Left ventricle myocardium inferior (tissue), 1 donor: ENCODE measurements around the gene MYT1. TPM values are rescaled to one million over a fixed set of nuclear protein-coding genes. Genes with fewer than 3 reads are reported as not detected.

Source experiments
- DNase-seq: peaks from one replicate; pipeline ENCODE4 v3.0.0-alpha.2; 2020
- H3K27ac ChIP-seq: fragments of 200-600 bp; replicated peaks from 2 replicates; pipeline ENCODE4 v1.8.0; 2021
- H3K27me3 ChIP-seq: fragments of 200-600 bp; 2 replicates; pipeline ENCODE4 v1.8.0; 2021; ENCODE audit warnings: low read depth
- H3K36me3 ChIP-seq: fragments of 200-600 bp; 2 replicates; pipeline ENCODE4 v1.8.0; 2021
- H3K4me1 ChIP-seq: fragments of 200-600 bp; 2 replicates; pipeline ENCODE4 v1.8.0; 2021
- H3K4me3 ChIP-seq: fragments of 200-600 bp; 2 replicates; pipeline ENCODE4 v1.8.0; 2021; ENCODE audit warnings: mild to moderate bottlenecking, moderate library complexity
- H3K9me3 ChIP-seq: fragments of 200-600 bp; replicated peaks from 2 replicates; pipeline ENCODE4 v1.8.0; 2021
- CTCF ChIP-seq: fragments of 200-600 bp; IDR thresholded peaks from 2 replicates; pipeline ENCODE4 v1.8.0; 2021; ENCODE audit warnings: antibody characterized with exemption, mild to moderate bottlenecking, borderline replicate concordance
- intact Hi-C: fragments of 100-400 bp; cut with micrococcal nuclease; formaldehyde crosslinking; loops from one replicate; pipeline ENCODE4 v1.11.0; 2022
- total RNA-seq: library from RNA; stranded (reverse); fragmentation: NEBNext Ultra II Directional; extraction: Animal tissue kit (Norgen Biotek cat#: 25700); gene quantifications from one replicate; pipeline ENCODE4 v1.2.1, GENCODE V29; 2021
- donor health status: DM: no; HTN: yes; CAD: no; lungs with severe emphysema.

The MYT1 gene
- total RNA-seq, 1 donor from 2014 or later: 0.11 TPM

- TF ChIP-seq CTCF: no peak
- DNase-seq: no peak
- H3K4me1 ChIP-seq: peaks cover 26% of the 10 kb centered on the region
- H3K9me3 ChIP-seq: no peaks in the 10 kb centered on the region
- intact Hi-C loops: no loop called here
- H3K4me3 ChIP-seq: no peak overlapping the region
- H3K27me3 ChIP-seq: peaks cover 18% of the 10 kb centered on the region
- H3K36me3 ChIP-seq: no peaks in the 10 kb centered on the region
- no peak overlapping the region for H3K27ac ChIP-seq
These were observed 44.9 kb downstream of the MYT1 start for GRCh38 chr20:64209148-64209547.

GRCh38 chr20:64210656-64211369 is 46.6 kb downstream of the MYT1 start:
- no peaks in the 10 kb centered on the region for H3K36me3 ChIP-seq
- peaks cover 1% of the 10 kb centered on the region for H3K27me3 ChIP-seq
- peaks cover 42% of the 10 kb centered on the region for H3K4me1 ChIP-seq
- intact Hi-C loops: no loop called here
- H3K27ac ChIP-seq: no peak overlapping the region
- no peaks in the 10 kb centered on the region for H3K9me3 ChIP-seq
- TF ChIP-seq CTCF: no peak
- no peak overlapping the region for H3K4me3 ChIP-seq
- DNase-seq: no peak

GRCh38 chr20:64211874-64212658 is 47.8 kb downstream of the MYT1 start:
- peak; percentile 25 for DNase-seq
- Histone ChIP-seq H3K4me1 (peaks cover 52% of the 10 kb centered on the region), H3K27ac (peak overlapping the region; percentile 86), H3K27me3 (no peaks in the 10 kb centered on the region), H3K36me3 (no peaks in the 10 kb centered on the region), H3K4me3 (no peak overlapping the region), H3K9me3 (no peaks in the 10 kb centered on the region)
- no peak for TF ChIP-seq CTCF
- intact Hi-C loops: no loop called here

- intact Hi-C loops: no loop called here
These were observed 48.5 kb downstream of the MYT1 start for GRCh38 chr20:64212755-64213154.

GRCh38 chr20:64214113-64214512 is 49.9 kb downstream of the MYT1 start:
- H3K27me3 ChIP-seq: no peaks in the 10 kb centered on the region
- H3K9me3 ChIP-seq: no peaks in the 10 kb centered on the region
- H3K4me1 ChIP-seq: peaks cover 58% of the 10 kb centered on the region
- intact Hi-C loops: no loop called here
- H3K4me3 ChIP-seq: no peak overlapping the region
- no peak for TF ChIP-seq CTCF
- H3K27ac ChIP-seq: no peak overlapping the region
- no peak for DNase-seq
- H3K36me3 ChIP-seq: no peaks in the 10 kb centered on the region

More at GRCh38 chr20:64212755-64213154, 48.5 kb downstream of the MYT1 start:
- DNase-seq: peak; percentile 71
- H3K4me1 ChIP-seq: peaks cover 57% of the 10 kb centered on the region
- TF ChIP-seq CTCF: no peak
- H3K9me3 ChIP-seq: no peaks in the 10 kb centered on the region
- peak overlapping the region; percentile 14 for H3K4me3 ChIP-seq
- peak overlapping the region; percentile 86 for H3K27ac ChIP-seq
- H3K27me3 ChIP-seq: no peaks in the 10 kb centered on the region
- H3K36me3 ChIP-seq: no peaks in the 10 kb centered on the region
